Natural killer cell treated with Interleukin-12 subunit alpha and Interleukin-12 subunit beta and Interleukin-15 and Interleukin-18, amount 100 ng/mL, for 72 hours (primary cell): Measurements from ENCODE around the gene CERS5. TPM values are rescaled to one million over a fixed set of nuclear protein-coding genes. Genes with fewer than 3 reads are reported as not detected.
A peak's percentile ranks its signal among the peaks of the same experiment; 100 is the strongest.

Experiments
- ATAC-seq, 2 donors: fragments of 150-1000 bp; cut with Tn5 transposase in 1 of 2; sonication (Bioruptor Pico), chemical (Tn5 transposase) in 1 of 2; 2 replicates each; pipeline ENCODE4 v1.10.0; 2021
- DNase-seq: peaks from one replicate; pipeline ENCODE4 v3.0.0; 2022; ENCODE audit warnings: low spot score
- H3K27ac Mint-ChIP-seq, 2 donors: 1 replicate in 1 of 2; 2 replicates in 1 of 2; pipeline ENCODE4 v1.8.0; 2022; ENCODE audit warnings: mixed read lengths in 2 of 2, mild to moderate bottlenecking in 1 of 2, moderate library complexity in 1 of 2
- H3K27me3 Mint-ChIP-seq, 2 donors: 1 replicate in 1 of 2; 2 replicates in 1 of 2; pipeline ENCODE4 v1.8.0; 2022; ENCODE audit warnings: mixed read lengths in 2 of 2
- H3K36me3 Mint-ChIP-seq: one replicate; pipeline ENCODE4 v1.8.0; 2022; ENCODE audit warnings: mixed read lengths
- H3K4me1 Mint-ChIP-seq, 2 donors: 1 replicate in 1 of 2; 2 replicates in 1 of 2; pipeline ENCODE4 v1.8.0; 2022; ENCODE audit warnings: low read depth in 2 of 2, mixed read lengths in 2 of 2, mild to moderate bottlenecking in 1 of 2
- H3K4me3 Mint-ChIP-seq: one replicate; pipeline ENCODE4 v1.8.0; 2022; ENCODE audit warnings: mixed read lengths
- H3K9me3 Mint-ChIP-seq: 2 replicates; pipeline ENCODE4 v1.8.0; 2022; ENCODE audit warnings: mixed read lengths
- total RNA-seq, 2 donors: library from RNA; stranded (reverse); gene quantifications; one replicate each; pipeline ENCODE4 v1.2.3, GENCODE V29; 2022

CERS5 gene
- total RNA-seq, 2 donors from 2014 or later, result 72.1 to 115 TPM

DNA sequence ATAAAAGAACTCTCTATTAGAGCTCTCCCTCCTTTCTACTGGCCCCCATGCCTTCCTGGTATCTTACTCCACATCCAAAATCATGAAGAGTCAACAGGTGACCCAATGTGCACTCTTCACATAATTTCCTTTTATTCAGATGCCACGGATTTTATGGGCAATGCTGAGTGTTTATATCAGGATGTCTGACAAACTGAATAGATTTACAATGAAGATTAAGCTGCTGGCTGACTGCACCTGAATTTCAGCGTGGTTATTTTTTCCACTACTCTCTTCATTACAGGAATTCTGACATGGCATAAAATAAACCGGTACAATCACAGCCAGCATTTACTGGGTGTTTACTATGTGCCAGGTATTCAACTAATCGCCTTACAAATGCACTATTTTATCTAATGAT is 29.4 kb upstream of the CERS5 start:
- no peaks in the 10 kb centered on the region for H3K9me3 Mint-ChIP-seq
- no peak for ATAC-seq
- no peaks in the 10 kb centered on the region for H3K4me1 Mint-ChIP-seq
- peaks cover 14% of the 10 kb centered on the region for H3K36me3 Mint-ChIP-seq
- DNase-seq, result no peak
- no peak overlapping the region for H3K4me3 Mint-ChIP-seq
- no peaks in the 10 kb centered on the region for H3K27me3 Mint-ChIP-seq
- H3K27ac Mint-ChIP-seq, result no peak overlapping the region

GRCh38 chr12:50195832-50196231 is 28.7 kb upstream of the CERS5 start:
- ATAC-seq, result no peak
- Mint-ChIP-seq H3K36me3 (peaks cover 14% of the 10 kb centered on the region), H3K27ac (no peak overlapping the region)

GRCh38 chr12:50192908-50193307 is 25.7 kb upstream of the CERS5 start:
- no peaks in the 10 kb centered on the region for H3K27me3 Mint-ChIP-seq
- DNase-seq (no peak), ATAC-seq (no peak)
- H3K4me1 Mint-ChIP-seq, result peaks cover 3 to 11% of the 10 kb centered on the region in 2 donors
- H3K36me3 Mint-ChIP-seq, result peaks cover 11% of the 10 kb centered on the region
- H3K9me3 Mint-ChIP-seq, result no peaks in the 10 kb centered on the region
- H3K4me3 Mint-ChIP-seq, result no peak overlapping the region
- H3K27ac Mint-ChIP-seq, result no peak overlapping the region

More at GRCh38 chr12:50195832-50196231, 28.7 kb upstream of the CERS5 start:
- Mint-ChIP-seq H3K9me3 (no peaks in the 10 kb centered on the region), H3K4me1 (no peaks in the 10 kb centered on the region), H3K4me3 (no peak overlapping the region), H3K27me3 (no peaks in the 10 kb centered on the region)
- no peak for DNase-seq

- H3K4me1 Mint-ChIP-seq, result peaks cover 3 to 14% of the 10 kb centered on the region in 2 donors
- H3K9me3 Mint-ChIP-seq, result no peaks in the 10 kb centered on the region
- H3K27ac Mint-ChIP-seq, result no peak overlapping the region
- ATAC-seq (no peak), DNase-seq (no peak)
- H3K27me3 Mint-ChIP-seq, result no peaks in the 10 kb centered on the region
- no peak overlapping the region for H3K4me3 Mint-ChIP-seq
- peaks cover 11% of the 10 kb centered on the region for H3K36me3 Mint-ChIP-seq
These were observed 25.1 kb upstream of the CERS5 start for GRCh38 chr12:50192236-50192635.

GRCh38 chr12:50190859-50191258 is 23.7 kb upstream of the CERS5 start:
- no peak overlapping the region for H3K27ac Mint-ChIP-seq
- ATAC-seq, result no peak
- H3K4me3 Mint-ChIP-seq, result no peak overlapping the region
- no peak for DNase-seq
- peaks cover 3 to 19% of the 10 kb centered on the region in 2 donors for H3K4me1 Mint-ChIP-seq
- H3K36me3 Mint-ChIP-seq, result peaks cover 11% of the 10 kb centered on the region
- no peaks in the 10 kb centered on the region for H3K9me3 Mint-ChIP-seq
- H3K27me3 Mint-ChIP-seq, result no peaks in the 10 kb centered on the region

DNA sequence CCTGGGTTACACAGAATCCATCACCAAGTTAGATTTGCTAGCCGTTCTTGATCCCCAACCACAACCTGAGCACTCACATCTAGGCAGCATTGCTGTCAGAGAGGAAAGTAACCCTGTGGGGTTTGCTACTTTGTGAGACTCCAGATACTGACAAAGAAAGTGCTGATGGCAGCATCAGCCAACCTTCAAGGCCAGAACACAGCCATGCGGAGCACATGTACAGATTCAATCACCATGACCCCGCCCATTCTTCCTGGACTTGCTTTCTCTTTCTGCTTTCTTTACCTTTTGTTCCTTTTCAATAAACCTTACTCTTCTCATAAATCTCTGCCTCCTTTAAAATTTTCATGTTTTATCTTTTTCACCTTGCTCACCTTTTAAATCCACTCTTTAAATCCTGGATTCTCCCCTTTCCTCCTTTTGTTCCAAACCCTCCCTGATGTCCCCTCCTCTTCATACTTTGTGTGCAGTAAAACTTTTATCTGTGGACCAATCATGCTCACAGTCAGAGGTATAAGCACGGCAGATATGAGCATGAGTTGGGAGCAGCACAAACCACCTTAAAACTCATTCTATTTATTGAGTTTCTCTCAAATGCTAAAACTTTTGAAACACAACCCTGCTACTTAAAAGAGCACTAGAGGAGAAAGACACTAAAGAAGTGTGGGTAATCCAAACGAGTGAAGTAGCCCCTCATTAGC is 21.9 kb upstream of the CERS5 start:
- peak overlapping the region; percentile 70 to 78 for H3K27ac Mint-ChIP-seq
- H3K4me3 Mint-ChIP-seq, result no peak overlapping the region
- peaks cover 11% of the 10 kb centered on the region for H3K36me3 Mint-ChIP-seq
- H3K9me3 Mint-ChIP-seq, result no peaks in the 10 kb centered on the region
- ATAC-seq, result peak in 1 of 2 donors; percentile 24
- DNase-seq, result no peak
- H3K27me3 Mint-ChIP-seq, result no peaks in the 10 kb centered on the region
- H3K4me1 Mint-ChIP-seq, result peaks cover 3 to 23% of the 10 kb centered on the region in 2 donors

DNA sequence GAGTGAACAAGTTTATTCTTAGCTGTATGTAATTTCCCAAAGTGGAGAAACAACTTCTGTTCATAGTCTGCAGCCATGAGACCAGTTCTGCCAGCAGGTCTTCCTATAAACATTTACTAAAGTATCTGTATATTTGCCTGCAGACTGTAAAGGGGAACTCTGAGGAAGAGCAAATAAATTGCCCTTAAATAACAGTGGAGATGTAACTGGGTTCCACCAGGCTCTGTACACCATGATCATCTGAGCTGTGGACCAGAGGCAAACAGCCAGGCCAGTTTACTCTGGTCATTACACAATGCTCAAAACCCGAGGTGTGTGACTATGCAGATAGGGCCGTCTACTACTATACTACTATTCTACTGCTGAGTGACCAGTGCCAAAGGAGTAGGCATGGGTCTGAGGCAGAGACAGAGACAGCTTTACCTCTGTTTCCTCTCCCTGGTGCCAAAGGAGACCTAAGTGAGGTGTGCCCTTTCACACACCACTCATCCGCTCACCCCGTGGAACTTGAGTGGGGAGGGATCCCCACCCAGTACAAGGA is 21.1 kb upstream of the CERS5 start:
- peak in 1 of 2 donors; percentile 4 for ATAC-seq
- Mint-ChIP-seq H3K27ac (peak overlapping the region; percentile 78), H3K9me3 (no peaks in the 10 kb centered on the region), H3K4me3 (peak overlapping the region; percentile 10), H3K36me3 (peaks cover 11% of the 10 kb centered on the region), H3K27me3 (no peaks in the 10 kb centered on the region), H3K4me1 (peaks cover 3 to 23% of the 10 kb centered on the region in 2 donors)
- DNase-seq, result no peak

- peak in 1 of 2 donors; percentile 77 for ATAC-seq
These were observed 20.1 kb upstream of the CERS5 start for GRCh38 chr12:50187084-50187900.

GRCh38 chr12:50186681-50187080 is 19.5 kb upstream of the CERS5 start:
- ATAC-seq, result no peak
- Mint-ChIP-seq H3K9me3 (no peaks in the 10 kb centered on the region), H3K36me3 (peaks cover 4% of the 10 kb centered on the region), H3K27ac (peak overlapping the region; percentile 78), H3K4me3 (peak overlapping the region; percentile 44), H3K4me1 (peaks cover 3 to 23% of the 10 kb centered on the region in 2 donors), H3K27me3 (no peaks in the 10 kb centered on the region)
- no peak for DNase-seq

More at GRCh38 chr12:50187084-50187900, 20.1 kb upstream of the CERS5 start:
- DNase-seq, result no peak
- H3K4me3 Mint-ChIP-seq, result peak overlapping the region; percentile 44
- H3K4me1 Mint-ChIP-seq, result peaks cover 3 to 23% of the 10 kb centered on the region in 2 donors
- H3K27me3 Mint-ChIP-seq, result no peaks in the 10 kb centered on the region
- no peaks in the 10 kb centered on the region for H3K9me3 Mint-ChIP-seq
- H3K27ac Mint-ChIP-seq, result peak overlapping the region; percentile 78
- H3K36me3 Mint-ChIP-seq, result peaks cover 5% of the 10 kb centered on the region

GRCh38 chr12:50185970-50186663 is 18.9 kb upstream of the CERS5 start:
- Mint-ChIP-seq H3K4me1 (peaks cover 3 to 23% of the 10 kb centered on the region in 2 donors), H3K4me3 (no peak overlapping the region)
- ATAC-seq, result no peak

GRCh38 chr12:50185301-50185895 is 18.2 kb upstream of the CERS5 start:
- DNase-seq, result no peak
- no peak for ATAC-seq
- Mint-ChIP-seq H3K27me3 (no peaks in the 10 kb centered on the region), H3K9me3 (no peaks in the 10 kb centered on the region), H3K4me3 (no peak overlapping the region), H3K27ac (peak overlapping the region; percentile 42 to 78), H3K4me1 (peaks cover 3 to 23% of the 10 kb centered on the region in 2 donors), H3K36me3 (peaks cover 4% of the 10 kb centered on the region)

More at GRCh38 chr12:50185970-50186663, 18.9 kb upstream of the CERS5 start:
- DNase-seq, result no peak
- H3K27ac Mint-ChIP-seq, result peak overlapping the region; percentile 78
- H3K9me3 Mint-ChIP-seq, result no peaks in the 10 kb centered on the region
- H3K27me3 Mint-ChIP-seq, result no peaks in the 10 kb centered on the region
- peaks cover 4% of the 10 kb centered on the region for H3K36me3 Mint-ChIP-seq

DNA sequence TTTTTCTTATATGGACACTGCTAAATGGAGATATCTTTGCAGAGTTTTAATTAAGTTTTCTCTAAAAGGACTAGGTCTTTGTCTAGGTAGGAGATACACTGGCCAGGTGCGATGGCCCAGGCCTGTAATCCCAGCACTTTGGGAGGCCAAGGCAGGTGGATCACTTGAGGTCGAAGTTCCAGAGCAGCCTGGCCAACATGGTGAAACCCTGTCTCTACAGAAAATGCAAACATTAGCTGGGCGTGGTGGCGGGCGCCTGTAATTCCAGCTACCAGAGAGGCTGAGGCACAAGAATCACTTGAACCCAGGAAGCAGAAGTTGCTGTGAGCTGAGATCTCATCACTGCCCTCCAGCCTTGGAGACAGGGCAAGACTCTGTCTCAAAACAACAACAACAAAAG is 17.1 kb upstream of the CERS5 start:
- H3K4me3 Mint-ChIP-seq, result no peak overlapping the region
- no peaks in the 10 kb centered on the region for H3K9me3 Mint-ChIP-seq
- ATAC-seq (no peak), DNase-seq (no peak)
- H3K4me1 Mint-ChIP-seq, result peaks cover 3 to 22% of the 10 kb centered on the region in 2 donors
- H3K27ac Mint-ChIP-seq, result no peak overlapping the region
- peaks cover 3% of the 10 kb centered on the region for H3K36me3 Mint-ChIP-seq
- no peaks in the 10 kb centered on the region for H3K27me3 Mint-ChIP-seq

DNA sequence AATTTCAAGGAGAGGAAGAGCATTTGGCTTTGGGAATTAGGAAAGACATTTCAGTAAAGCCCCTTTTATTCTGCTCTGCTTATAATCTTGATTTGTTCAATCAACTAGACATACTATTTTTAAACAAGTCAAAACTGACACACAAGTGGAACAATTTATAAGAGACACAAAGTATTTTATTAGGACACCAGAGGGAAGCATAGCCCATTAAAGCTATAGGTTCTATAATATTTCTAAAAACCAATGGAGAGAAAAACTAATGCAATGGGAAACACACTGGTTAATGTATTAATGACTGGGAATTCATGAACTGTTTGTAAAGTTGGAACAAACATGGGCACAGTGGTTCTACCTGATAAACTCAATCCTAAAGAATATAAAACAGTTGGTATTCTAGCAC is 15.3 kb upstream of the CERS5 start:
- no peak overlapping the region for H3K4me3 Mint-ChIP-seq
- H3K36me3 Mint-ChIP-seq, result peaks cover 6% of the 10 kb centered on the region
- DNase-seq, result no peak
- H3K4me1 Mint-ChIP-seq, result peaks cover 0 to 9% of the 10 kb centered on the region in 2 donors
- no peaks in the 10 kb centered on the region for H3K27me3 Mint-ChIP-seq
- H3K9me3 Mint-ChIP-seq, result no peaks in the 10 kb centered on the region
- ATAC-seq, result no peak
- H3K27ac Mint-ChIP-seq, result peak overlapping the region; percentile 33 to 37
